ENCODE measurements around the gene FAM53A.
A peak's percentile ranks its signal among the peaks of the same experiment; 100 is the strongest.

FAM53A gene

DNA sequence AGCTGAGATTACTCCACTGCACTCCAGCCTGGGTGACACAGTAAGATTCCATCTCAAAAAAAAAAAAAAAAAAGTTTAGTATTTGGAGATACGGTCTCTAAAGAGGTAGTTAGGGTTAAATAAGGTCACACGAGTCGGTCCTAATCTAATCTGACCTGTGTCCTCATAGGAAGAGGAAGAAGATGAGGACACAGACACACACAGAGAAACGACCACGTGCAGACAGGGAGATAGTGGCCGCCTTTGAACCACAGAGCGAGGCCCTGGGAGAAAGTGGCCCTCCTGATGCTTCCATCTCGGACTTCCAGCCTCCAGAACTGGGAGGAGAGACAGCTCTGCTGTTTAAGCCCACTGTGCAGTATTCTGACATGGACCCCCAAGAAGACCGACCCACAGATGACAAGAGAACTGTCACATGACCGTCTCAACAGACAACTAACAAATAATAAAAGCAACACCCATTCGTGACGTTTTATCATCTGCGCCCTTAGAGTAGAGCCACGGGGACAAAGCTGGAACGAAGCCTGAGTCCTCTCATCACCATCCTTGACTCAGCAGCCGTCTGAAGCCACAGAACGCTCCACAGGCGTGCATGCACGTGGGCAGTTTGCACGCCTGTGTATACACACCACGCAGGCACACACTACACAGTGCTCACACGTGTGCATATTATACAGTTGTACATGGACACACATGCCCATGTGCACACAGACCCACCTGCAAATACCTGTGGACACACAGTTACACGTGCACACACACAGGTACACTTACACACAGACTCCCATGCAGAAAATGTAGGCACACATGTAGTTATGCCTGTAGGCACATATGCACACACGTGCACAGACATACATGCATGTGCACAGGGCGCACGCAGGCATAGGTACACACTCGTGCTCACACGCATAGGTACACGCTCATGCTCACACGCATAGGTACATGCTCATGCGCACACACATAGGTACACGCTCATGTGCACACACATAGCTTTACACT, 51.7 kb downstream of the FAM53A start:
- no peak for TF ChIP-seq ZFX (IDR thresholded peaks at IDR 0.05; ENCODE audit: borderline replicate concordance)
- TF ChIP-seq, protein P1, sequence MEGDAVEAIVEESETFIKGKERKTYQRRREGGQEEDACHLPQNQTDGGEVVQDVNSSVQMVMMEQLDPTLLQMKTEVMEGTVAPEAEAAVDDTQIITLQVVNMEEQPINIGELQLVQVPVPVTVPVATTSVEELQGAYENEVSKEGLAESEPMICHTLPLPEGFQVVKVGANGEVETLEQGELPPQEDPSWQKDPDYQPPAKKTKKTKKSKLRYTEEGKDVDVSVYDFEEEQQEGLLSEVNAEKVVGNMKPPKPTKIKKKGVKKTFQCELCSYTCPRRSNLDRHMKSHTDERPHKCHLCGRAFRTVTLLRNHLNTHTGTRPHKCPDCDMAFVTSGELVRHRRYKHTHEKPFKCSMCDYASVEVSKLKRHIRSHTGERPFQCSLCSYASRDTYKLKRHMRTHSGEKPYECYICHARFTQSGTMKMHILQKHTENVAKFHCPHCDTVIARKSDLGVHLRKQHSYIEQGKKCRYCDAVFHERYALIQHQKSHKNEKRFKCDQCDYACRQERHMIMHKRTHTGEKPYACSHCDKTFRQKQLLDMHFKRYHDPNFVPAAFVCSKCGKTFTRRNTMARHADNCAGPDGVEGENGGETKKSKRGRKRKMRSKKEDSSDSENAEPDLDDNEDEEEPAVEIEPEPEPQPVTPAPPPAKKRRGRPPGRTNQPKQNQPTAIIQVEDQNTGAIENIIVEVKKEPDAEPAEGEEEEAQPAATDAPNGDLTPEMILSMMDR (IDR thresholded peaks at IDR 0.05), result no peak
- no peak overlapping the region for H3K27ac ChIP-seq

DNA sequence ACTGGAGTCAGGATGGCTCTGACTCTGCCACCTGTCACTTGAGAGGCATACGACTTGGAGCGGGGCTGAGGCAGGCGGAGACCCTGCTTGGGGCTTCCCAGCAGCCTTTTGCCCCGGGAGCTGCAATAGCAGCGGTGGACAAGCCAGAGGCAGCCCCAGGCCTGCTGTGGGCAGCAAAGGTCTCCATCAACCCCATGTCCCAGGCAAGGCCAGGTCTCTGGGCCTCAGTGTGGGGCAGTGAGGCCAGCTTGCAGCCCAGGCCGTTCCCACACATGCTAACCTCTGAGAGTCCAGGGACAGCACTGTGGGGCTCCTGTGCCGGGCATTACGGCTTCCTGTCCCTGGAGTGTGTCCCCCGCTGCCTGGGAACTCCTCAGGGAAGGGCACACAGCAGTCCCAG, 53.0 kb downstream of the FAM53A start:
- H3K27ac ChIP-seq, result no peak overlapping the region
- TF ChIP-seq, protein P1 (IDR thresholded peaks at IDR 0.05), result no peak
- TF ChIP-seq ZFX (IDR thresholded peaks at IDR 0.05; ENCODE audit: borderline replicate concordance), result no peak

DNA sequence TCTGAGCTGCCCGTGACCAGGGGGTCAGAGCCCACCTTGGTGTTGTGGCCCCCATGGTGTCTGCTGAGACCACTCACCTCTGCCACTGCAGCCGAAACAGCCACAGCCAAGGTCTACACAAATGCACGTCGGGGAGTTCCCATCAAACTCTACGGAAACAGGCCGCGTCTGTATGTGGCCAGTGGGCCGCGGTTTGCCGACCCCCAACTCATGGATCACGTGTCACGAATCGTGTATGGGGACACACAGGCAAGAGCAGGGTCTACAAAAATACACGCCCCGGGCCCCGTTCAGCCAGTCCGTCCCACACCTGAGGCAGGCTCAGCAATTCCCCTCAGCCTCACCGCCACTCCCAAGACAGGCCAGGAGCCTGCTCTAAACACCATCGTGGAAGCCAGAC, 53.8 kb downstream of the FAM53A start:
- H3K27ac ChIP-seq, result no peak overlapping the region
- TF ChIP-seq ZFX (IDR thresholded peaks at IDR 0.05; ENCODE audit: borderline replicate concordance), result no peak
- TF ChIP-seq, protein P1 (IDR thresholded peaks at IDR 0.05), result no peak

DNA sequence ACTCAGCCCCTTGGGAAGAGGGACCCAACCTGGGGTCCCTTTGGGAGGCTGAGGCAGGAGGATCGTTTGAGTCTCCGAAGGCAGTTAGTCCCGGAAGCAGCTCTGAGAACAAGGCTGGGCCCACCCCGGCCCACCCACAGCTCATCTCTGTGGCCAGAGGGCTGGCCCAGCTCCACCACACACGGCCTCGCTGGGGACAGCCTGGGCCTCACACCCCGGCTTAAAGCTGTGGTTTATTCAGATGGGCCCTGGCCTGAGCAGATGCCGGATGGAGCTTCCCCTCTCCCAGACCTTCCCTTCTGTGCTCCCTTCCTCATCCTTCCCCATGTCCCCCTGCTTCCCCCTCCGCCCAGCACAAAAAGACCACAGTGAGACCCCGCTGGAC, 54.4 kb downstream of the FAM53A start:
- TF ChIP-seq ZFX (IDR thresholded peaks at IDR 0.05; ENCODE audit: borderline replicate concordance), result no peak
- TF ChIP-seq, protein P1 (IDR thresholded peaks at IDR 0.05), result no peak
- H3K27ac ChIP-seq, result no peak overlapping the region

DNA sequence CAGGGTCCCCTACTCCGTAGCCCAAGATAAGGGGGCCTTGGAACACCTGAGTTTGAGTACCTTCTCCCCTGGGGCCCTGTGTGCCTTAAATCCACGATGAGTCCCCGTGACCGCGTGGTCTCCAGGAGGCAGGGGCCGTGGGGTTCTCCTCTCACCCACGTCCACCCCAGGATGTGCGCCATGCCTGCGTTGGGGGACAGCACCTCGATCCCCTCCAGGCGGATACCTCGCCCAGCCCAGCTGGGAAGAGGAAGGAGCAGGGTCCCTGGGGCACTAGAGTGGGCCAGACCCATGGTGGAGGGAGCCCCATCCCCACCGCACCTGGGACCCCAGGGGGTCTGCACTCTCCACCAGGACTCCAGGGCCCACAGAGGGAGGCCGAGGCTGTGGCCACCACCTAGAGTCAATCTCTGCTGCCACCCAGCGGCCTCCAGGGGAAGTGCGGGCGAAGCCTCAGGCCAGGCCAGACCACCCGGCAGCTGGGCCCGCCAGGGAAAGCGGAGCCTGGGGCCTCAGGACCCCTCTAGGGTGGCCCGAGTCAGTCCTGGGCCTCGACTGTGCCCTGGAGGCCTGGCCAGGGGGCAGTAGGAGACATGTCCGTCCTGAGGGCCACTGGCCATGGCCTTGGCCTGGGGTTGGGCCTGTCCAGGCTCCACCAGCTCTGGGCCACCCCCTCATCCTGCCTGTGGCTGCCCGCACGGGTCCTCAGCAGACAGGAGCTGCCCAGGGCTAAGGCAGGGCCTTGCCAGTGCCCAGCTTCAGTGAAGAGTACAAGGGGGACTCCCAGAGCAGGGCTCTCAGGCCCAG, 55.0 kb downstream of the FAM53A start:
- H3K27ac ChIP-seq, result no peak overlapping the region
- TF ChIP-seq, protein P1 (IDR thresholded peaks at IDR 0.05), result peak; percentile 95
- TF ChIP-seq ZFX (IDR thresholded peaks at IDR 0.05; ENCODE audit: borderline replicate concordance), result no peak

DNA sequence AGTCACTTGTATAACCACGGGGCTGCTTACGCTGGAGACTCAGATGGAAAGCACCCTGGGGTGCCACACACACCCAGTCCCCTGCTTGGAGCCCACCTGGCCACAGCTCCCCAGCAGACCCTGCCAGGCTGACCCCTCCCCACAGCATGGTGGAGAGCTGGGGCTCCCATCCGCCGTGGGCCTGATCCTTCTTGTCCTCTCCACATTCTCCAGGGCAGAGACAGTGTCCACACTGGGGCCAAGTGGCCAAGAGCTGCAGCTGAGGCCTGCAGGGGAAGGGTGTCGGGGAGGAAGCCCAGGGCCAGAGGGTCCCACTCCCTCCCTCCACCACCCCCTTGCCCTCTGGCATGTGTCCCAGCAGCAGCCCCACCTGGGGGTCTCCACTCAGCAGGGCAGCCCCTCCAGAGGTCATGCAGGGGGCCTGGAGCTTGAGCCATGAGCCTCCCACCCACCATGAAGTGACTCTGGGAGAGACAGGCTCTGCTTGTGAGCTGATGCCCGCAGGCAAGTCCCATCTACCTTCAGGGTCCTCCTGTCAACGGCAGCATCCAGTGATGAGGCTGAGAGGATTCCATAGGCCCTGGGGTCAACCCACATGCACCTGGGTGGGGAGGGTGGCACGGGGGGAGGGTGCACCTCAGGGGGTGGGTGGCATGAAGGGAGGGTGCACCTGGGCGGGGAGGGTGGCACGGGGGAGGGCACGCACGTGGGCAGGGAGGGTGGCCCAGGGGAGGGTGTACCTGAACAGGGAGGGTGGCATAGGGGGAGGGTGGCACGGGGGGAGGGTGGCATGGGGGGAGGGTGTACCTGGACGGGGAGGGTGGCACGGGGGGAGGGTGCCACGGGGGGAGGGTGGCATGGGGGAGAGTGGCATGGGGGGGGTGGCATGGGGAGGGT, 56.4 kb downstream of the FAM53A start:
- TF ChIP-seq, protein P1 (IDR thresholded peaks at IDR 0.05), result no peak
- no peak for TF ChIP-seq ZFX (IDR thresholded peaks at IDR 0.05; ENCODE audit: borderline replicate concordance)
- H3K27ac ChIP-seq, result no peak overlapping the region
